Activated T-cell treated with anti-CD3 and anti-CD28 coated beads for 4 hours (primary cell): ENCODE results near the gene TPO.
"Not testable (repeated sequence)": the region's sequence is repeated elsewhere in the genome, so short reads cannot be mapped to it uniquely, and the experiment has no call there.

ENCODE experiments used
- DNase-seq: peaks from one replicate; pipeline ENCODE4 v3.0.0-alpha.2; 2020

Gene TPO

GRCh38 chr2:1413156-1413710 is at the start of gene TPO:
Gene TPO (plus strand): TSS chr2:1413463. CDS start chr2:1414409, 946 bp downstream.
- no peak for DNase-seq

- peak; percentile 9 for DNase-seq
These were observed 46.6 kb upstream of the TPO start for GRCh38 chr2:1366546-1367134.

GRCh38 chr2:1367601-1368000 is 45.7 kb upstream of the TPO start:
- no peak for DNase-seq

GRCh38 chr2:1369905-1370304 is 43.4 kb upstream of the TPO start:
- DNase-seq = no peak

GRCh38 chr2:1370461-1370860 is 42.8 kb upstream of the TPO start:
- no peak for DNase-seq

GRCh38 chr2:1371082-1371481 is 42.2 kb upstream of the TPO start:
- no peak for DNase-seq

- DNase-seq = no peak
These were observed 39.4 kb upstream of the TPO start for GRCh38 chr2:1373830-1374229.

- DNase-seq = no peak
These were observed 39.0 kb upstream of the TPO start for GRCh38 chr2:1374287-1374686.

GRCh38 chr2:1375794-1376193 is 37.5 kb upstream of the TPO start:
- DNase-seq = no peak

GRCh38 chr2:1377473-1377872 is 35.8 kb upstream of the TPO start:
- DNase-seq = no peak

- DNase-seq = no peak
These were observed 34.7 kb upstream of the TPO start for GRCh38 chr2:1378456-1379150.

GRCh38 chr2:1381644-1382043 is 31.6 kb upstream of the TPO start:
- DNase-seq = no peak

- DNase-seq = not testable (repeated sequence)
These were observed 25.1 kb upstream of the TPO start for GRCh38 chr2:1387954-1388725.

- not testable (repeated sequence) for DNase-seq
These were observed 23.1 kb upstream of the TPO start for GRCh38 chr2:1390118-1390517.

- no peak for DNase-seq
These were observed 19.9 kb upstream of the TPO start for GRCh38 chr2:1393321-1393720.

- DNase-seq = no peak
These were observed 18.4 kb upstream of the TPO start for GRCh38 chr2:1394709-1395408.

GRCh38 chr2:1397350-1397749 is 15.9 kb upstream of the TPO start:
- no peak for DNase-seq

- DNase-seq = no peak
These were observed 15.1 kb upstream of the TPO start for GRCh38 chr2:1398191-1398590.

- no peak for DNase-seq
These were observed 12.1 kb upstream of the TPO start for GRCh38 chr2:1400943-1401735.

GRCh38 chr2:1402064-1402463 is 11.2 kb upstream of the TPO start:
- DNase-seq = no peak

GRCh38 chr2:1403565-1403964 is 9.7 kb upstream of the TPO start:
- no peak for DNase-seq

- DNase-seq = no peak
These were observed 8.1 kb upstream of the TPO start for GRCh38 chr2:1405124-1405523.
